OCI-LY3 (cell line): ENCODE measurements around the gene CSH2.
"Not testable (repeated sequence)": the region's sequence is repeated elsewhere in the genome, so short reads cannot be mapped to it uniquely, and the experiment has no call there.

Experiments used
- H2AFZ ChIP-seq: fragments of 200-600, 300-600 bp; shearing (Covaris generic); 2 replicates; pipeline ENCODE4 v1.6.0; 2014; ENCODE audit warnings: antibody characterized with exemption, low read depth, low read length
- H3K27ac ChIP-seq: fragments of 200-600, 300-600 bp; sonication (generic); 2 replicates; pipeline ENCODE4 v1.5.1; 2014; ENCODE audit warnings: mild to moderate bottlenecking, low read length, moderate library complexity, mixed read lengths
- H3K27me3 ChIP-seq: fragments of 200-600, 300-600 bp; sonication (generic); 2 replicates; pipeline ENCODE4 v1.6.1; 2014; ENCODE audit warnings: low read depth, low read length, mixed read lengths
- H3K36me3 ChIP-seq: fragments of 200-600, 300-600 bp; sonication (generic); replicated peaks from 2 replicates; pipeline ENCODE3; 2014; ENCODE audit warnings: low read depth, low read length, mixed read lengths
- H3K4me1 ChIP-seq: fragments of 300-600, 200-600 bp; sonication (generic); 2 replicates; pipeline ENCODE4 v1.6.1; 2014; ENCODE audit warnings: low read length, mixed read lengths
- H3K4me2 ChIP-seq: fragments of 200-600, 300-600 bp; sonication (generic); 2 replicates; pipeline ENCODE4 v1.6.1; 2014; ENCODE audit warnings: low read length, mixed read lengths
- H3K4me3 ChIP-seq: fragments of 300-600, 200-600 bp; sonication (generic); 2 replicates; pipeline ENCODE4 v1.5.1; 2014; ENCODE audit warnings: antibody characterized with exemption, mild to moderate bottlenecking, low read length, moderate library complexity
- H3K79me2 ChIP-seq: fragments of 300-600, 200-600 bp; shearing (Covaris generic); 2 replicates; pipeline ENCODE4 v1.6.1; 2014; ENCODE audit warnings: mild to moderate bottlenecking, low read length, mixed read lengths
- H3K9ac ChIP-seq: fragments of 300-600, 200-600 bp; shearing (Covaris generic); 2 replicates; pipeline ENCODE4 v1.6.0; 2014; ENCODE audit warnings: mild to moderate bottlenecking, low read length, moderate library complexity
- H3K9me3 ChIP-seq: fragments of 200-600, 300-600 bp; shearing (Covaris generic); 2 replicates; pipeline ENCODE4 v1.6.1; 2014; ENCODE audit warnings: low read length, mixed read lengths; ENCODE audit not compliant: insufficient read depth
- H4K20me1 ChIP-seq: fragments of 200-600, 300-600 bp; sonication (generic); 2 replicates; pipeline ENCODE4 v1.6.1; 2016; ENCODE audit warnings: low read length, mixed read lengths; ENCODE audit not compliant: insufficient read depth
- CTCF ChIP-seq: fragments of 200-600, 300-600 bp; sonication (generic); IDR thresholded peaks from 2 replicates; pipeline ENCODE4 v1.5.1; 2014; ENCODE audit warnings: antibody characterized with exemption, low read length, low read depth
- EZH2phosphoT487 ChIP-seq: fragments of 200-600 bp; shearing (Covaris generic); IDR thresholded peaks from 2 replicates; pipeline ENCODE4 v1.6.1; 2018; ENCODE audit warnings: antibody characterized with exemption, mixed run types, low read depth

CSH2 gene

GRCh38 chr17:63881935-63882601 lies 8.6 kb upstream of the CSH2 start, which contains the start of gene GH2:
Gene GH2, minus strand, starts transcription at chr17:63881944. Its CDS starts 143 bp downstream, at chr17:63881801.
- Histone ChIP-seq H2AFZ (no peak within 1 kb of the TSS), H3K9me3 (no peaks in the 10 kb centered on the region), H4K20me1 (no peaks in the 10 kb centered on the region), H3K4me2 (no peak within 1 kb of the TSS), H3K4me3 (no peak within 1 kb of the TSS), H3K27ac (no peak within 1 kb of the TSS), H3K79me2 (no peaks in the 10 kb centered on the region), H3K36me3 (no peaks in the 10 kb centered on the region), H3K27me3 (no peaks in the 10 kb centered on the region), H3K4me1 (peaks cover 11% of the 10 kb centered on the region; the same call in 1 of the 2 replicates), H3K9ac (no peak within 1 kb of the TSS)
- TF ChIP-seq EZH2phosphoT487: no peak
- peak; percentile 46 for TF ChIP-seq CTCF

- not testable (repeated sequence) for H3K36me3 ChIP-seq, H3K27ac ChIP-seq, H3K27me3 ChIP-seq, H3K9ac ChIP-seq, H2AFZ ChIP-seq, H3K79me2 ChIP-seq, H3K9me3 ChIP-seq, H3K4me3 ChIP-seq, H3K4me2 ChIP-seq, H4K20me1 ChIP-seq
- H3K4me1 ChIP-seq: peaks cover 11% of the 10 kb centered on the region; the same call in 1 of the 2 replicates
Measured at GRCh38 chr17:63881337-63881736, 7.9 kb upstream of the CSH2 start.

- H3K36me3 ChIP-seq: no peaks in the 10 kb centered on the region
- H3K4me3 ChIP-seq: no peak overlapping the region
- peaks cover 11% of the 10 kb centered on the region; the same call in 1 of the 2 replicates for H3K4me1 ChIP-seq
- no peak overlapping the region for H3K27ac ChIP-seq
- H3K27me3 ChIP-seq: no peaks in the 10 kb centered on the region
- no peak overlapping the region for H3K4me2 ChIP-seq
- no peaks in the 10 kb centered on the region for H3K79me2 ChIP-seq
- H2AFZ ChIP-seq: no peak overlapping the region
- no peak overlapping the region for H3K9ac ChIP-seq
- H4K20me1 ChIP-seq: no peaks in the 10 kb centered on the region
- H3K9me3 ChIP-seq: no peaks in the 10 kb centered on the region
- TF ChIP-seq EZH2phosphoT487: no peak
- no peak for TF ChIP-seq CTCF
Measured at GRCh38 chr17:63880706-63881105, 7.2 kb upstream of the CSH2 start.

GRCh38 chr17:63878413-63878812 lies 4.9 kb upstream of the CSH2 start:
- not testable (repeated sequence) for H3K27ac ChIP-seq, H4K20me1 ChIP-seq, H3K9me3 ChIP-seq, H3K36me3 ChIP-seq, H3K4me3 ChIP-seq, H3K9ac ChIP-seq, H3K27me3 ChIP-seq, H3K79me2 ChIP-seq
- Histone ChIP-seq H3K4me2 (peak overlapping the region; percentile 48), H2AFZ (peak overlapping the region; percentile 46; the same call in 1 of the 2 replicates), H3K4me1 (peaks cover 11% of the 10 kb centered on the region; the same call in 1 of the 2 replicates)

- H3K36me3 ChIP-seq, H3K79me2 ChIP-seq, H3K9ac ChIP-seq, H3K4me2 ChIP-seq, H2AFZ ChIP-seq, H3K9me3 ChIP-seq, H3K4me1 ChIP-seq, H3K27ac ChIP-seq, H4K20me1 ChIP-seq, H3K27me3 ChIP-seq, H3K4me3 ChIP-seq: not testable (repeated sequence)
Measured at GRCh38 chr17:63874693-63875092, 1.2 kb upstream of the CSH2 start.

GRCh38 chr17:63874061-63874626 lies 667 bp upstream of the CSH2 start:
- H3K36me3 ChIP-seq, H3K4me2 ChIP-seq, H3K27me3 ChIP-seq, H3K27ac ChIP-seq, H3K4me1 ChIP-seq, H3K9me3 ChIP-seq, H3K9ac ChIP-seq, H3K4me3 ChIP-seq, H3K79me2 ChIP-seq, H4K20me1 ChIP-seq, H2AFZ ChIP-seq: not testable (repeated sequence)

- not testable (repeated sequence) for H3K4me2 ChIP-seq, H3K36me3 ChIP-seq, H4K20me1 ChIP-seq, H3K4me3 ChIP-seq, H3K4me1 ChIP-seq, H3K27ac ChIP-seq, H3K79me2 ChIP-seq, H3K27me3 ChIP-seq, H3K9ac ChIP-seq, H3K9me3 ChIP-seq, H2AFZ ChIP-seq
Measured at GRCh38 chr17:63871646-63872365, 1.7 kb downstream of the CSH2 start.
